H9 (cell line): Measurements from ENCODE around the gene GPR32. TPM values are rescaled to one million over a fixed set of nuclear protein-coding genes. Genes with fewer than 3 reads are reported as not detected.

Experiments used
- DNase-seq: peaks from one replicate; pipeline ENCODE4 v3.0.0-alpha.2; 2017
- H2AFZ ChIP-seq: one replicate; pipeline ENCODE4 v1.6.1; 2013; ENCODE audit warnings: mild to moderate bottlenecking, low read length, control low read depth, moderate library complexity
- H2AK5ac ChIP-seq: 2 replicates; pipeline ENCODE4 v1.6.1; 2013; ENCODE audit warnings: low read length, control low read depth, mixed read lengths; ENCODE audit not compliant: insufficient read length
- H2BK120ac ChIP-seq: one replicate; pipeline ENCODE4 v1.6.1; 2013; ENCODE audit warnings: low read depth, mild to moderate bottlenecking, low read length, control low read depth, inconsistent platforms; ENCODE audit not compliant: poor library complexity, severe bottlenecking
- H2BK12ac ChIP-seq: 2 replicates; pipeline ENCODE4 v1.6.1; 2013; ENCODE audit warnings: low read length, control low read depth, mixed read lengths, low read depth; ENCODE audit not compliant: insufficient read length
- H2BK15ac ChIP-seq: 2 replicates; pipeline ENCODE4 v1.6.1; 2013; ENCODE audit warnings: low read depth, low read length, control low read depth
- H2BK20ac ChIP-seq: one replicate; pipeline ENCODE4 v1.6.1; 2013; ENCODE audit warnings: low read depth, mild to moderate bottlenecking, low read length, control low read depth, inconsistent platforms; ENCODE audit not compliant: poor library complexity, severe bottlenecking
- H2BK5ac ChIP-seq: 2 replicates; pipeline ENCODE4 v1.6.1; 2013; ENCODE audit warnings: low read length, control low read depth, mixed read lengths; ENCODE audit not compliant: insufficient read length
- H3K14ac ChIP-seq: 2 replicates; pipeline ENCODE4 v1.6.1; 2013; ENCODE audit warnings: low read length, control low read depth; ENCODE audit not compliant: insufficient read depth
- H3K18ac ChIP-seq: 2 replicates; pipeline ENCODE4 v1.6.1; 2013; ENCODE audit warnings: low read depth, mild to moderate bottlenecking, mixed read lengths, low read length, control low read depth; ENCODE audit not compliant: insufficient read length
- H3K23ac ChIP-seq: 2 replicates; pipeline ENCODE4 v1.6.1; 2013; ENCODE audit warnings: low read length, control low read depth, mixed read lengths, low read depth; ENCODE audit not compliant: insufficient read length
- H3K23me2 ChIP-seq: 2 replicates; pipeline ENCODE4 v1.6.1; 2013; ENCODE audit warnings: low read depth, mild to moderate bottlenecking, mixed read lengths, low read length, control low read depth; ENCODE audit not compliant: insufficient read length, poor library complexity, severe bottlenecking
- H3K27ac ChIP-seq: 2 replicates; pipeline ENCODE4 v1.5.1; 2013; ENCODE audit warnings: low read length, control low read depth, mixed read lengths, low read depth; ENCODE audit not compliant: insufficient read length
- H3K27me3 ChIP-seq: 2 replicates; pipeline ENCODE4 v1.6.1; 2013; ENCODE audit warnings: low read length, control low read depth, inconsistent platforms; ENCODE audit not compliant: insufficient read depth
- H3K4ac ChIP-seq: 2 replicates; pipeline ENCODE4 v1.6.1; 2013; ENCODE audit warnings: low read depth, mild to moderate bottlenecking, control low read depth, inconsistent platforms, low read length, moderate library complexity
- H3K4me1 ChIP-seq: 2 replicates; pipeline ENCODE4 v1.6.1; 2013; ENCODE audit warnings: low read length, control low read depth, inconsistent platforms; ENCODE audit not compliant: insufficient read depth
- H3K4me2 ChIP-seq: 2 replicates; pipeline ENCODE4 v1.6.1; 2013; ENCODE audit warnings: low read length, control low read depth, mixed read lengths; ENCODE audit not compliant: insufficient read length, insufficient read depth
- H3K56ac ChIP-seq: 2 replicates; pipeline ENCODE4 v1.6.1; 2013; ENCODE audit warnings: low read depth, mild to moderate bottlenecking, mixed read lengths, low read length, control low read depth; ENCODE audit not compliant: insufficient read length
- H3K79me1 ChIP-seq: 2 replicates; pipeline ENCODE4 v1.6.1; 2013; ENCODE audit warnings: low read depth, mild to moderate bottlenecking, moderate library complexity, low read length, control low read depth, inconsistent platforms; ENCODE audit not compliant: insufficient read depth, poor library complexity, severe bottlenecking
- H3K79me2 ChIP-seq: 2 replicates; pipeline ENCODE4 v1.6.1; 2013; ENCODE audit warnings: low read length, control low read depth, inconsistent platforms; ENCODE audit not compliant: insufficient read depth
- H3K9ac ChIP-seq: 2 replicates; pipeline ENCODE4 v1.6.1; 2013; ENCODE audit warnings: low read length, control low read depth, mixed read lengths; ENCODE audit not compliant: insufficient read length; ENCODE audit errors: extremely low read depth
- H3K9me3 ChIP-seq: one replicate; pipeline ENCODE4 v1.6.1; 2013; ENCODE audit warnings: low read depth, low read length, inconsistent platforms; ENCODE audit not compliant: control insufficient read depth
- H3T11ph ChIP-seq: one replicate; pipeline ENCODE4 v1.6.1; 2013; ENCODE audit warnings: mild to moderate bottlenecking, low read length, control low read depth, inconsistent platforms
- H4K20me1 ChIP-seq: one replicate; pipeline ENCODE4 v1.6.1; 2013; ENCODE audit not compliant: control insufficient read depth, insufficient read length, insufficient read depth
- H4K5ac ChIP-seq: 2 replicates; pipeline ENCODE4 v1.6.1; 2013; ENCODE audit warnings: low read depth, mild to moderate bottlenecking, mixed read lengths, low read length, control low read depth; ENCODE audit not compliant: insufficient read length
- H4K8ac ChIP-seq: replicated peaks from 2 replicates; pipeline ENCODE4 v1.6.1; 2013; ENCODE audit warnings: low read length, control low read depth, mixed read lengths, low read depth; ENCODE audit not compliant: insufficient read length
- H4K91ac ChIP-seq: 2 replicates; pipeline ENCODE4 v1.6.1; 2013; ENCODE audit warnings: low read depth, mild to moderate bottlenecking, moderate library complexity, mixed read lengths, low read length, control low read depth; ENCODE audit not compliant: insufficient read length
- H3K27ac Mint-ChIP-seq, 3 experiments: 2 replicates in 2 of 3; 3 replicates in 1 of 3; pipeline ENCODE4 v1.8.0; 2020 to 2021; ENCODE audit warnings: mixed read lengths in 3 of 3, mild to moderate bottlenecking in 1 of 3, moderate library complexity in 1 of 3
- H3K27me3 Mint-ChIP-seq: 2 replicates; pipeline ENCODE4 v1.8.0; 2021; ENCODE audit warnings: low read depth, mild to moderate bottlenecking, moderate library complexity, mixed read lengths
- H3K36me3 Mint-ChIP-seq, 3 experiments: 2 replicates in 2 of 3; 3 replicates in 1 of 3; pipeline ENCODE4 v1.8.0; 2020 to 2021; ENCODE audit warnings: low read depth in 3 of 3, mixed read lengths in 3 of 3; ENCODE audit not compliant: insufficient read depth in 1 of 3
- H3K4me1 Mint-ChIP-seq, 2 experiments: 2 replicates each; pipeline ENCODE4 v1.8.0; 2020; ENCODE audit warnings: mixed read lengths in 2 of 2
- H3K4me3 Mint-ChIP-seq, 2 experiments: 2 replicates in 1 of 2; 3 replicates in 1 of 2; pipeline ENCODE4 v1.8.0; 2020 to 2021; ENCODE audit warnings: mild to moderate bottlenecking in 2 of 2, mixed read lengths in 2 of 2, moderate library complexity in 1 of 2
- H3K9me3 Mint-ChIP-seq, 2 experiments: 2 replicates in 1 of 2; 3 replicates in 1 of 2; pipeline ENCODE4 v1.8.0; 2020; ENCODE audit warnings: mild to moderate bottlenecking in 2 of 2, mixed read lengths in 2 of 2, moderate library complexity in 1 of 2
- CTCF ChIP-seq: fragments of 200-600 bp; sonication (generic); conservative IDR thresholded peaks from 3 replicates; pipeline ENCODE4 v1.8.0; 2021; ENCODE audit warnings: antibody characterized with exemption, mild to moderate bottlenecking
- WGBS: extraction: QIAGEN DNeasy Blood & Tissue Kit; methylation state at CpG from one replicate; pipeline ENCODE4 v1.1.7; 2013; ENCODE audit warnings: missing lambda C conversion rate, low lambda C conversion rate, mixed read lengths; ENCODE audit not compliant: insufficient read length; ENCODE audit errors: extremely low coverage; 5-methylcytosine and 5-hydroxymethylcytosine counted together
- total RNA-seq: library from RNA; stranded (reverse); gene quantifications from 2 replicates; pipeline ENCODE4 v1.2.1, GENCODE V29; 2021

The GPR32 gene
- total RNA-seq, 1 experiment from 2014 or later: not detected

GRCh38 chr19:50792272-50793250, 22.3 kb downstream of the GPR32 start:
- no peaks in the 10 kb centered on the region for H3K27me3 ChIP-seq
- no peak overlapping the region for H3K18ac ChIP-seq
- H3K14ac ChIP-seq: no peak overlapping the region
- H3K9ac ChIP-seq: no peak overlapping the region
- H3K4me1 ChIP-seq: no peaks in the 10 kb centered on the region
- H3K9me3 ChIP-seq: no peaks in the 10 kb centered on the region
- Mint-ChIP-seq H3K9me3 (no peaks in the 10 kb centered on the region), H3K4me1 (peaks cover 9 to 10% of the 10 kb centered on the region in 2 experiments), H3K36me3 (peaks cover 2 to 24% (median 7%) of the 10 kb centered on the region in 3 experiments; a peak in 5 of 7 replicates), H3K4me3 (no peak overlapping the region), H3K27me3 (peaks cover 24% of the 10 kb centered on the region), H3K27ac (no peak overlapping the region)
- H3T11ph ChIP-seq: no peak overlapping the region
- no peak overlapping the region for H4K5ac ChIP-seq
- no peak overlapping the region for H2BK12ac ChIP-seq
- H2AFZ ChIP-seq: no peak overlapping the region
- H2AK5ac ChIP-seq: no peak overlapping the region
- no peak for DNase-seq
- H4K20me1 ChIP-seq: no peaks in the 10 kb centered on the region
- H3K4ac ChIP-seq: no peak overlapping the region
- no peak overlapping the region for H2BK15ac ChIP-seq
- no peak overlapping the region for H3K23ac ChIP-seq
- H3K79me1 ChIP-seq: no peaks in the 10 kb centered on the region
- no peak overlapping the region for H3K56ac ChIP-seq
- H3K79me2 ChIP-seq: no peaks in the 10 kb centered on the region
- no peak overlapping the region for H2BK20ac ChIP-seq
- H3K27ac ChIP-seq: no peak overlapping the region
- no peak overlapping the region for H2BK120ac ChIP-seq
- TF ChIP-seq CTCF: no peak
- H2BK5ac ChIP-seq: no peak overlapping the region
- H4K8ac ChIP-seq: no peak overlapping the region
- H3K23me2 ChIP-seq: no peaks in the 10 kb centered on the region
- no peak overlapping the region for H3K4me2 ChIP-seq
- WGBS: no CpG with 5 or more reads among the region's 13 CpGs
- no peak overlapping the region for H4K91ac ChIP-seq
